Endothelial cell (in vitro differentiated cells): ENCODE results near the gene GUCY2F. TPM values are rescaled to one million over a fixed set of nuclear protein-coding genes. Genes with fewer than 3 reads are reported as not detected.

Experiments used
- DNase-seq: peaks from one replicate; pipeline ENCODE4 v3.0.0; 2021; ENCODE audit warnings: low spot score
- H3K27ac Mint-ChIP-seq: one replicate; pipeline ENCODE4 v1.8.0; 2021; ENCODE audit warnings: mixed read lengths, inconsistent platforms; ENCODE audit not compliant: unreplicated experiment
- H3K27me3 Mint-ChIP-seq: one replicate; pipeline ENCODE4 v1.8.0; 2021; ENCODE audit warnings: mild to moderate bottlenecking, moderate library complexity, mixed read lengths, inconsistent platforms; ENCODE audit not compliant: unreplicated experiment
- H3K36me3 Mint-ChIP-seq: one replicate; pipeline ENCODE4 v1.8.0; 2021; ENCODE audit warnings: mild to moderate bottlenecking, low read depth, mixed read lengths, inconsistent platforms; ENCODE audit not compliant: unreplicated experiment
- H3K4me1 Mint-ChIP-seq: one replicate; pipeline ENCODE4 v1.8.0; 2021; ENCODE audit warnings: mild to moderate bottlenecking, mixed read lengths, inconsistent platforms; ENCODE audit not compliant: unreplicated experiment
- H3K4me3 Mint-ChIP-seq: one replicate; pipeline ENCODE4 v1.8.0; 2021; ENCODE audit warnings: mild to moderate bottlenecking, mixed read lengths, inconsistent platforms; ENCODE audit not compliant: unreplicated experiment
- H3K9me3 Mint-ChIP-seq: one replicate; pipeline ENCODE4 v1.8.0; 2021; ENCODE audit warnings: mixed read lengths, inconsistent platforms; ENCODE audit not compliant: unreplicated experiment
- total RNA-seq: library from RNA; stranded (reverse); fragmentation: NEBNext Ultra II Directional; extraction: Animal tissue kit (Norgen Biotek cat#: 25700); gene quantifications from one replicate; pipeline ENCODE4 v1.2.1, GENCODE V29; 2021; ENCODE audit not compliant: unreplicated experiment
- TF ChIP-seq, protein P1 (sequence below): fragments of 200-600 bp; sonication (generic); IDR thresholded peaks from one replicate; pipeline ENCODE4 v1.5.0; 2021; ENCODE audit warnings: antibody characterized with exemption; ENCODE audit not compliant: unreplicated experiment

GUCY2F gene
- total RNA-seq, 1 donor from 2014 or later, result not detected

DNA sequence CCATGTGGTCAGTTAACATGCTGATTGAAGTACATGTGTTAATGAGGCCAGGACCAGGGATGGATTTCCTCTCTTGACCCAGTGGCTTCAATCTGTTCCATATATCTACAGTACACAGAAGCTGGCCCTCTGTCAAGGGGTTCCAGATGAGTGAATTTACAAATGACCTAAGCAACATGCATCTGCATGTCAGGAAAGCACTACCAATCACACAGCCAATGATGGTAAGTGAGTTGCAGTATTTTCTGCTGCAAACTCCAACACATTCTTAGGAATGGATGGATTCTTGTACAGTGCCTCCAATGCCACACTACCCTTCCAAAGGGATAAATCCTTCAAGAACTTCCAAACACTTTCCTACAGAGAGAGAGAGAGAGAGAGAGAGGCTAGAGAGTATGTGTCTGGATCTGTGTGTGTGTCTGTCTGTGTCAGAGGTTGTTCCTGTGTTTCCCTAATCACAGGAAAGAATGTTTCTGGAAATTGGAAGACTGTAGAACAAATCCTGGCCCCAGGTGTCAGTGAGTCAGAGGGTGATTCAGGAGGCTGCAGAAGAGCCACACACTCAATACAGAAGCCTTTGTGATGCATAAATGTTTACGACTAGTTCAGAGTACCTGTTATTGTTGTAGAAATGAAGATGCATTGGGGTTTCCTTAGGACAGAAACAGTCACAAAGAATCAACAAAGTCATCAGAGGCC lies 107.5 kb downstream of the GUCY2F start:
- TF ChIP-seq, protein P1, sequence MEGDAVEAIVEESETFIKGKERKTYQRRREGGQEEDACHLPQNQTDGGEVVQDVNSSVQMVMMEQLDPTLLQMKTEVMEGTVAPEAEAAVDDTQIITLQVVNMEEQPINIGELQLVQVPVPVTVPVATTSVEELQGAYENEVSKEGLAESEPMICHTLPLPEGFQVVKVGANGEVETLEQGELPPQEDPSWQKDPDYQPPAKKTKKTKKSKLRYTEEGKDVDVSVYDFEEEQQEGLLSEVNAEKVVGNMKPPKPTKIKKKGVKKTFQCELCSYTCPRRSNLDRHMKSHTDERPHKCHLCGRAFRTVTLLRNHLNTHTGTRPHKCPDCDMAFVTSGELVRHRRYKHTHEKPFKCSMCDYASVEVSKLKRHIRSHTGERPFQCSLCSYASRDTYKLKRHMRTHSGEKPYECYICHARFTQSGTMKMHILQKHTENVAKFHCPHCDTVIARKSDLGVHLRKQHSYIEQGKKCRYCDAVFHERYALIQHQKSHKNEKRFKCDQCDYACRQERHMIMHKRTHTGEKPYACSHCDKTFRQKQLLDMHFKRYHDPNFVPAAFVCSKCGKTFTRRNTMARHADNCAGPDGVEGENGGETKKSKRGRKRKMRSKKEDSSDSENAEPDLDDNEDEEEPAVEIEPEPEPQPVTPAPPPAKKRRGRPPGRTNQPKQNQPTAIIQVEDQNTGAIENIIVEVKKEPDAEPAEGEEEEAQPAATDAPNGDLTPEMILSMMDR, result no peak

DNA sequence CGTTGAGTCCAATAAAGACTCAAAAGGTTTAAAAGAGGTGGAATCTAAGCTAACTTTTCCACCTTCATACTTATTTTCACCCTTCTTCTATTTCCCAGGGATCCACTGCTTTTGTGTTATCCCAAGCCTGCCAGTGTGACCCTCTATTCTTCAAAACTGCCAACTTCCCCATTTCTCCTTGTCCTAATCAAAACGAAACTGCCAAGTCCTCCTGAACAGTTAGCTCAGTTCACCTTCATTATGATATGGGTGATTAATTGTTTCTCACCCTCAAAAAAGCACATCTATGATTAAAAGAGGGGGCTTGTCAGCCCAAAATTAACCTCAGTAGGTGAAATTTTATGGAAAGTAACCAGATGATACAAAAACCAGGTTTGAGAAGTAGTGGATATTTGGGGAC lies 108.4 kb downstream of the GUCY2F start:
- Mint-ChIP-seq H3K27ac (no peak overlapping the region), H3K27me3 (no peaks in the 10 kb centered on the region), H3K4me3 (no peak overlapping the region), H3K36me3 (no peaks in the 10 kb centered on the region), H3K9me3 (no peaks in the 10 kb centered on the region), H3K4me1 (peaks cover 6% of the 10 kb centered on the region)
- no peak for DNase-seq
- TF ChIP-seq, protein P1, result no peak

More for the DNA sequence above, 107.5 kb downstream of the GUCY2F start:
- no peaks in the 10 kb centered on the region for H3K36me3 Mint-ChIP-seq
- H3K9me3 Mint-ChIP-seq, result no peaks in the 10 kb centered on the region
- no peak for DNase-seq
- no peak overlapping the region for H3K4me3 Mint-ChIP-seq
- no peak overlapping the region for H3K27ac Mint-ChIP-seq
- H3K4me1 Mint-ChIP-seq, result peaks cover 6% of the 10 kb centered on the region
- no peaks in the 10 kb centered on the region for H3K27me3 Mint-ChIP-seq

DNA sequence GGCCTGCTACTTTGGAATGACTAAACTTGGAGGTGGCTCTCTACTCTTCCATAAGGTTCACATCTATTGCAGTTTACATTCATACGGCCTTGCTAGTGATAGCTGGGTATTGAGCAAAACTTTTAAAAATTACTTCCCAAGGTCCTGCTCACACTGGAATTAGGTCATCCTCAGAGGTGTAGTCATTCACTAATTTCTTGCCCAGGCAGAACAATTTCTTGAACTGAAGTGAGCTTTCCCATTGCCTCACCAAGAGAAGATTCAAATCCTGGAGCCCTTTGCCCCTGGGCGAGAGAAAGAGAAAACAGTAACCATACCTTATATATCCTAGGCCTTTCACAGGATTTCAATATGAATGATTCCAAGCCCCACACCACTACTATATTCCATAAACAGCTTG lies 109.2 kb downstream of the GUCY2F start:
- Mint-ChIP-seq H3K9me3 (no peaks in the 10 kb centered on the region), H3K36me3 (no peaks in the 10 kb centered on the region), H3K4me3 (no peak overlapping the region), H3K27me3 (no peaks in the 10 kb centered on the region), H3K4me1 (peaks cover 6% of the 10 kb centered on the region), H3K27ac (no peak overlapping the region)
- DNase-seq, result no peak
- TF ChIP-seq, protein P1, result no peak

DNA sequence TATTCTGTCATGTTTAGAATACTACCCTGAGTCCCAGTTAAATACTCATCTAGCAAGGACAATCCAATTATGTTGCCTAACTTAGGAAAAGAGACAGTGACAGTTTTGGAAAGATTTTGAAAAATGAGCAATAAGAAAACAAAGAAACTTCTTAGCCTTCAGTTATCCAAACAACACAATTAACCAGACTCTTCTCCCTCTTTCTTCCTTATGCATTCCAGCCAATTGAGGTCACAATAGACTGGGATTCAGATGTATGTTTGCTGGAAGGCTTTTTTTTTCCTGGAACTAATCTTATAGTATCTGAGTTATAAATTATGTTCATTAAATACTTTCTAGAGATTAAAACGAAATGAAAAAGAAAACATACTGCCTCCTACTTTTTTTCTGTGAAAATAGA lies 109.6 kb downstream of the GUCY2F start:
- DNase-seq, result no peak
- TF ChIP-seq, protein P1, result no peak
- Mint-ChIP-seq H3K4me1 (peaks cover 6% of the 10 kb centered on the region), H3K9me3 (no peaks in the 10 kb centered on the region), H3K27me3 (no peaks in the 10 kb centered on the region), H3K4me3 (no peak overlapping the region), H3K36me3 (no peaks in the 10 kb centered on the region), H3K27ac (no peak overlapping the region)

DNA sequence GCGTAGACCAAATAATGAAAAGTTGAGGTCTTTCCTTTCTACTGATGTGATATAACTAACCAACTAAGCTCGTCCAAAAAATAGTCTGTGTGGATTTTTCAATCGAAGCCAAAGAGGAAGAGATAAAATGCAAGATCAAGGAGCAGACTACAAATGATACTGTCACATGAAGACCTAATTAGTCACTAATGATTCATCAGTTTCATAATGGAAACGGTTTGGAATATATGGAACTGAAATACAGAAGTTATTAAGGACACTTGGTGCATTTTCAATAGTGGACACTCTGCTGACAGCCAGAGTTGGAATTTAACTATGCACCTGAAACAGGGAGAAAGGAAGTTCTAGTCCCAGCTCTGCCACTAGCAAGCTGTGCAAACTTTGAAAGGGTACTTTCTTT lies 119.8 kb downstream of the GUCY2F start:
- Mint-ChIP-seq H3K4me1 (no peaks in the 10 kb centered on the region), H3K27me3 (no peaks in the 10 kb centered on the region), H3K9me3 (no peaks in the 10 kb centered on the region), H3K36me3 (no peaks in the 10 kb centered on the region), H3K27ac (no peak overlapping the region), H3K4me3 (no peak overlapping the region)
- TF ChIP-seq, protein P1, result no peak
- no peak for DNase-seq
